ENCODE measurements around the gene PDZD4.

Gene PDZD4

GRCh38 chrX:153761863-153762262 lies 68.5 kb downstream of the PDZD4 start:
- Histone ChIP-seq H3K9ac (ENCODE audit: low read length) (no peak overlapping the region), H2AFZ (ENCODE audit: low read depth, low read length) (no peak overlapping the region), H3K27me3 (ENCODE audit: low read depth, low read length) (no peaks in the 10 kb centered on the region), H3K4me1 (ENCODE audit: low read length) (peaks cover 13% of the 10 kb centered on the region; the same call in 1 of the 2 replicates), H3K9me3 (ENCODE audit: insufficient read depth, low read length) (no peaks in the 10 kb centered on the region), H3K27ac (ENCODE audit: low read length) (no peak overlapping the region), H3K4me3 (ENCODE audit: low read length) (no peak overlapping the region), H3K79me2 (ENCODE audit: low read length) (no peaks in the 10 kb centered on the region), H4K20me1 (ENCODE audit: insufficient read depth, low read length) (no peaks in the 10 kb centered on the region), H3K4me2 (ENCODE audit: low read length) (no peak overlapping the region), H3K36me3 (replicated peaks; ENCODE audit: low read depth, low read length) (no peaks in the 10 kb centered on the region)
- TF ChIP-seq, protein P1, sequence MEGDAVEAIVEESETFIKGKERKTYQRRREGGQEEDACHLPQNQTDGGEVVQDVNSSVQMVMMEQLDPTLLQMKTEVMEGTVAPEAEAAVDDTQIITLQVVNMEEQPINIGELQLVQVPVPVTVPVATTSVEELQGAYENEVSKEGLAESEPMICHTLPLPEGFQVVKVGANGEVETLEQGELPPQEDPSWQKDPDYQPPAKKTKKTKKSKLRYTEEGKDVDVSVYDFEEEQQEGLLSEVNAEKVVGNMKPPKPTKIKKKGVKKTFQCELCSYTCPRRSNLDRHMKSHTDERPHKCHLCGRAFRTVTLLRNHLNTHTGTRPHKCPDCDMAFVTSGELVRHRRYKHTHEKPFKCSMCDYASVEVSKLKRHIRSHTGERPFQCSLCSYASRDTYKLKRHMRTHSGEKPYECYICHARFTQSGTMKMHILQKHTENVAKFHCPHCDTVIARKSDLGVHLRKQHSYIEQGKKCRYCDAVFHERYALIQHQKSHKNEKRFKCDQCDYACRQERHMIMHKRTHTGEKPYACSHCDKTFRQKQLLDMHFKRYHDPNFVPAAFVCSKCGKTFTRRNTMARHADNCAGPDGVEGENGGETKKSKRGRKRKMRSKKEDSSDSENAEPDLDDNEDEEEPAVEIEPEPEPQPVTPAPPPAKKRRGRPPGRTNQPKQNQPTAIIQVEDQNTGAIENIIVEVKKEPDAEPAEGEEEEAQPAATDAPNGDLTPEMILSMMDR (IDR thresholded peaks at IDR 0.05; ENCODE audit: low read depth, low read length) = no peak
- TF ChIP-seq EZH2phosphoT487 (IDR thresholded peaks at IDR 0.05; ENCODE audit: low read depth) = no peak

DNA sequence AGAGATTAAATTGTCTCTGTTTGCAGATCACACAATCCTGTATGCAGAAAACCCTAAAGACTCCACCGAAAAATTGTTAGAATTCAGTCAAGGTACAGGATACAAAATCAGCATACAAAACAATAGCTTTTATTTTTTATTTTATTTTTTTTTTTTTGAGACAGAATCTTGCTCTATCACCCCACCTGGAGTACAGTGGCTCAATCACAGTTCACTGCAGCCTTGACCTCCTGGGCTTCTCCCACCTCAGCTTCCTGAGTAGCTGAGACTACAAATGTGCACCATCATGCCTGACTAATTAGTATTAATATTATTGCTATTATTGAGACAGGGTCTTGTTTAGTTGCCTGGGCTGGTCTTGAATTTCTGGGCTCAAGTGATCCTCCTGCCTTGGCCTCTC lies 75.2 kb downstream of the PDZD4 start:
- H3K9me3 ChIP-seq (ENCODE audit: insufficient read depth, low read length) = no peaks in the 10 kb centered on the region
- H3K27ac ChIP-seq (ENCODE audit: low read length) = no peak overlapping the region

More for the DNA sequence above, 75.2 kb downstream of the PDZD4 start:
- Histone ChIP-seq H3K9ac (ENCODE audit: low read length) (no peak overlapping the region), H3K36me3 (replicated peaks; ENCODE audit: low read depth, low read length) (no peaks in the 10 kb centered on the region), H3K4me1 (ENCODE audit: low read length) (no peaks in the 10 kb centered on the region), H4K20me1 (ENCODE audit: insufficient read depth, low read length) (no peaks in the 10 kb centered on the region), H3K4me3 (ENCODE audit: low read length) (no peak overlapping the region), H3K79me2 (ENCODE audit: low read length) (no peaks in the 10 kb centered on the region), H3K4me2 (ENCODE audit: low read length) (no peak overlapping the region), H2AFZ (ENCODE audit: low read depth, low read length) (no peak overlapping the region), H3K27me3 (ENCODE audit: low read depth, low read length) (peaks cover 12% of the 10 kb centered on the region)
- TF ChIP-seq EZH2phosphoT487 (IDR thresholded peaks at IDR 0.05; ENCODE audit: low read depth) = no peak
- TF ChIP-seq, protein P1 (IDR thresholded peaks at IDR 0.05; ENCODE audit: low read depth, low read length) = no peak
